Tongue (tissue), 2 donors: Measurements from ENCODE around the gene PDIA2. TPM values are rescaled to one million over a fixed set of nuclear protein-coding genes. Genes with fewer than 3 reads are reported as not detected.

ENCODE experiments used
- DNase-seq: peaks from one replicate; pipeline ENCODE4 v3.0.0-alpha.2; 2015
- total RNA-seq: library from RNA; depleted of rRNA; stranded (reverse); fragments of >200 nt; gene quantifications from one replicate; pipeline ENCODE4 v1.2.3, GENCODE V29; 2014

PDIA2 gene
- total RNA-seq, 1 donor from 2014 or later: 2.7 TPM

DNA sequence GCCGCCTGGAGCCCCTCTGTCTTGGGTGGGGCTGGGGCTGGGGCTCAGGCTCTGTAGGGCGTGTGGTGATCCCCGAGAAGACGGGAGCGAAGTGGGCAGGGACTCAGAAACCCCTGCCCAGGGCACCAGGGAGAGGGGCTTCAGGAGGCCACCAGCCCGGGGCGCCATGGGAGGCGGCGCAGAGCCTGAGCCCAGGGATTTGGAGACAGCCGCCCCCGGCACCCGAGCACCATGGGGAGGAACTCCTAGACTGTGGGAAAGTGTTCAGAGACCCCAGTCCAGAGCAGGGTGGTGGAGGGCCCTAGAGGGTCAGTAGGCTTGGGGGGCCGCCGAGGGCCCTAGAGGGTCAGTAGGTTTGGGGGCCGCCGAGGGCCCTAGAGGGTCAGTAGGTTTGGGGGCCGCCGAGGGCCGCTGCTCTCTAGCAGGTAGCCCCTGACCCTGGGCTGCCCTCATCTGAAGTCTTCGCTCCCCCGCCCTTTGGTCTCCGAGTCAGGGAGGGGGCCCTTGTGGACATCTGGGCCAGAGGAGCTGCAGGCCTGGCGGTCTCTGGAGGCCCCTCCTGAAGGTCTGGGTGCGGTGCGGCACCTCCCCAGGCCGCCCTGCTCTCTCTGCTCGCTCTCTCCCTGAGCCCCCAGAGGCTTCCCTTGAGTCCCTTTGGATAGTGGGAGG is 1.8 kb upstream of the PDIA2 start:
- no peak for DNase-seq

GRCh38 chr16:281660-282255 is 1.2 kb upstream of the PDIA2 start:
- DNase-seq: no peak

DNA sequence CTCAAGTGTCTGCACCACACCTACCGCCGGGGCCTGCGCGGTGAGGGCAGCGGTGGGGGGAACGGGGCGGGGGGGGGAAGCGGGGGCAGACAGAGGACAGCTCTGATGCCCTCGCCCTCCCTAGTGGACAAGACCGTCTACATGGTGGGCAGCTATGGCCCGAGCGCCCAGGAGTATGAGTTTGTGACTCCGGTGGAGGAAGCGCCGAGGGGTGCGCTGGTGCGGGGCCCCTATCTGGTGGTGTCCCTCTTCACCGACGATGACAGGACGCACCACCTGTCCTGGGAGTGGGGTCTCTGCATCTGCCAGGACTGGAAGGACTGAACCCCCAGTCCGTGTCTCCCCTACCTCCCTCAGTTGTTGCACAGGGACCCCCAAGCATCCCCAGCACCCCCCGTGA is 473 bp upstream of the PDIA2 start:
- DNase-seq: no peak

GRCh38 chr16:284204-285120 is 1.5 kb downstream of the PDIA2 start:
- DNase-seq: no peak

DNA sequence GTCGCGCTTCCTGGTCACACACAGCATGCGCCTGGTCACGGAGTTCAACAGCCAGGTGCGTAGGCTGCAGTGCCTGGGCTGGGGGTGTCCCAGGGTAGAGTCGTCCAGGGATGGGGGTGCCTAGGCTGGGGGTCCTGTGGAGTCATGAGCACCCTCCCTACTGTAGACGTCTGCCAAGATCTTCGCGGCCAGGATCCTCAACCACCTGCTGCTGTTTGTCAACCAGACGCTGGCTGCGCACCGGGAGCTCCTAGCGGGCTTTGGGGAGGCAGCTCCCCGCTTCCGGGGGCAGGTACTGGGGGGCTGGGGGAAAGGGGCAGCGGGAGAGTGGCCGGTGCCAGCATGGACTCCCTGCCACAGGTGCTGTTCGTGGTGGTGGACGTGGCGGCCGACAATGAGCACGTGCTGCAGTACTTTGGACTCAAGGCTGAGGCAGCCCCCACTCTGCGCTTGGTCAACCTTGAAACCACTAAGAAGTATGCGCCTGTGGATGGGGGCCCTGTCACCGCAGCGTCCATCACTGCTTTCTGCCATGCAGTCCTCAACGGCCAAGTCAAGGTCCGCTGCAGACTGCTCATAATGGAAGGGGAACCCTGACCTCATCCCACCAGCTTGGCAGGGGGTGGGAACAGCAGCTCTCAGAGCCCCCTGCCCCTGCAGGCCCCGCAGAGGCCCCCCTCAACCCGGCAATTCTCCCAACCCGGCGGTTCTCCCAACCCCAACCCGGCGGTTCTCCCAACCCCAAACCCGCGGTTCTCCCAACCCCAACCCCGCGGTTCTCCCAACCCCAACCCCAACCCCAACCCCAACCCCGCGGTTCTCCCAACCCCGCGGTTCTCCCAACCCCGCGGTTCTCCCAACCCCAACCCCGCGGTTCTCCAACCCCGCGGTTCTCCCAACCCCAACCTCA is 2.4 kb downstream of the PDIA2 start:
- no peak for DNase-seq

DNA sequence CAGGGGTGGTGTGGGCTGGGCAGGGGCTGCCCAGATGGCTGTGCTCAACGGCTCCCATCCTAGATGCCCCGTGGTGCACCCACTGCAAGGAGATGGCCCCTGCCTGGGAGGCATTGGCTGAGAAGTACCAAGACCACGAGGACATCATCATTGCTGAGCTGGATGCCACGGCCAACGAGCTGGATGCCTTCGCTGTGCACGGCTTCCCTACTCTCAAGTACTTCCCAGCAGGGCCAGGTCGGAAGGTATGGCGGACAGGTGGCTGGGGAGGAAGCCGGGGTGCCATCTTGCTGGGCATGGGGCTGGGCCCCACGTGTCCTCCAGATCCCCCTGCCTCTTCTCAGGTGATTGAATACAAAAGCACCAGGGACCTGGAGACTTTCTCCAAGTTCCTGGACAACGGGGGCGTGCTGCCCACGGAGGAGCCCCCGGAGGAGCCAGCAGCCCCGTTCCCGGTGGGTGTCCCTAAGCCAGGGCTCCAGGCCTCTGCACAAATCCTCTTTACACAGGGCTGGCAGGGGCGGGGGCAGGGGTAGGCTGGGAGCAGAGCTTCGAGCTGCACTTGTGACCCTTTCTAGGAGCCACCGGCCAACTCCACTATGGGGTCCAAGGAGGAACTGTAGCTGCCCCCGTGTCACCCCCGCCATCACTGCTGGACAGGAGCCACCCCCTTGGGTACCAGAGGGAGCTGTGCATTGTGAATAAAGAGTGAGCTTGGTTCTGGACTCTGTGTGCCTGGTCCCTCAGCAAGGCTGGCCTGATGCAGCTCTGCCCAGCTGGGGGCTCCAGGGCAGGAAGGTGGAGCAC is 3.7 kb downstream of the PDIA2 start:
- DNase-seq: no peak

GRCh38 chr16:287298-287811 is 4.4 kb downstream of the PDIA2 start:
- DNase-seq: no peak

- no peak for DNase-seq
Observed at GRCh38 chr16:287981-288920, 5.3 kb downstream of the PDIA2 start.

DNA sequence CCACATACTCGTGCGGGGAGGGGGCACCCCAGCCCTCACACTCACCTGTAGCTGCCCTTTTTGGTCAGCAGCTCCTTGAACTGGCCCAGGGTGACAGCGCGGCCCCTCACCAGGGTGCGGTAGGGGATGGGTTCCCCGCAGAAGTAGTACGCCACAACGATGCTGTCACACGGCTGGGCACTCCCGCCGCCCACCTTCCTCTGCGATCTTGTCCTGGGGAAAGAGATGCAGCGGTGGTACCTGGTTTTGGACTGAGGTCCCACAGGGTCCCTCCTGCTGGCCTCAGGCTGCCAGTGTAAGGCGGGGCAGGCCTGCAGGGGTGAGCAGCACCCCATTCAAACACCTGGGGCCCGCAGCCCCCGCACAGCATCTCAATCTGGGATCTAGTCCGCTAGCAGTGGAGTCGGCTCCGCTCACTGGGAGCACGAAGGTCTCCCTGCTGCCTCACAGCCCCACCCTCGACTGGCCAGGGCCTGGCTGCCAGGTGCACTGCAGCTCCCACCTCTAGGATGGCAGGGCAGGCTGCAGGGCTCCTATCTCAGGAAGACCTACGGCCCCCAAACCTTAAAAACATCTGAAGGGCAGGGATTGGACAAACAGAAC is 6.5 kb downstream of the PDIA2 start:
- no peak for DNase-seq

DNA sequence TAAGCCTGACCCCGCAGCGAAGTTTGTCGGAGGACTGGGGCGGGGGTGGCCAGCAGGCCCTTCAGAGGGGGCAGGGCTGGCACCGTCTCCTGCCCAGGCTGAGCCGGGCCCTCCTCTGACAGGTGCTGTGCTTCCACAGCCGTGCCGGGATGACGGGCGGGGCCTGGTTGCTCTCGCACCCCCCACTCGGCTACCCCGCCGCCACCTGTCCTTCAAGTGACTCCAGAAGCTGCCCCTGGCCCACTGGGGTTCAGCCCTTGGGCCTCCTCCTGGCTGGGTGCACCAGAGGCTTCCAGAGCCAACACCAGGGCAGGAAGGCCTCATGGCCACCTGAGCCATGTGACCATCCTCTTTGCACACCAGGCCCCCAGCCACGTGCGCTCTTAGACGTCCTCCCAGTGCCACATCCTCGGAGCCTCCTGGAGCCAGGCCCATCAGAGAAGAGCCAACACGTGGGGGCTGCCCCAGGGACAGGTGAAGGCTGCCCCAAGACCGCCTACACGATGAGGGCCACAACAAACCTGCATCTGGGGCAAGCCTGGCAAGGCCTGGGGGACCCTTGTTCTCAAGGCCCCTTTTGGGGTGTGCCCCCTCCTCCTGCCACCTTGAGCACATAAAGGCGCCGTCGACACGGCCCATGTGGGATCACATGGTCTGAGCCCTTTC is 7.2 kb downstream of the PDIA2 start:
- no peak for DNase-seq

DNA sequence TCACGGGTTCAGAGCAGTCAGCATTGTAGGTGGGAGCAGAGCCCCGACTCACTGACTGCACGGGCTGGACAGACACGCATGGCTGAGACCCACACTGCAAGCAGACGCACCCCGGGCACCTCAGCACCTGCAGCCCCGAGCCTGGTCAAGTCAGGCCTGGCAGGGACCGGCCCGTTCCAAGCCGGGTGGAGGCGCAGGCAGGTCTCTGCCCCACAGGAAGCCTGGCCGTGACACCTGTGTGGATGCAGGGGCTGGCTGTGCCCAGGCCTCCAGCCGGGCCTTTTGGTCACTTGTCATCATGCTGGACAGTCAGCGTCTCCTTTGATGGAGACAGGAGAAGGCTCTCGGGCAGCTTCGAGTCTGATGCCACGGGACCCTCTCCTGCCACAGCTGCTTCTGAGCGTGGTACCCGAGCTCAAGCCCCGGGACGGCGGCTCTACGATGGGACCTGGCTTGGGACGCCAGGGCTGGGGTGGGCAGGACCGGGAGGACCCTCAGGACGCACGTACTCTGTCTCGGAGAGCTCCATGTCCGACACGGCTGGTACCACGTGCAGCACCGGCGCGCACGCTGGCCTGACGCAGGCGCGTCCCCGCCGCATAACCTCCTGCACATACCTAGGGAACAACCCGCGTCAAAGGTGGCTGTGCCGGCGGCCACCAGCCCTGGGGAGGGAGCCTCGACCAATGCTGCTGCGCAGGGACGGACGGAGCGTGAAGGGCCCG is 7.9 kb downstream of the PDIA2 start:
- no peak for DNase-seq

GRCh38 chr16:291539-291938 is 8.6 kb downstream of the PDIA2 start:
- DNase-seq: no peak

- no peak for DNase-seq
Observed at GRCh38 chr16:293043-293775, 10.2 kb downstream of the PDIA2 start.

DNA sequence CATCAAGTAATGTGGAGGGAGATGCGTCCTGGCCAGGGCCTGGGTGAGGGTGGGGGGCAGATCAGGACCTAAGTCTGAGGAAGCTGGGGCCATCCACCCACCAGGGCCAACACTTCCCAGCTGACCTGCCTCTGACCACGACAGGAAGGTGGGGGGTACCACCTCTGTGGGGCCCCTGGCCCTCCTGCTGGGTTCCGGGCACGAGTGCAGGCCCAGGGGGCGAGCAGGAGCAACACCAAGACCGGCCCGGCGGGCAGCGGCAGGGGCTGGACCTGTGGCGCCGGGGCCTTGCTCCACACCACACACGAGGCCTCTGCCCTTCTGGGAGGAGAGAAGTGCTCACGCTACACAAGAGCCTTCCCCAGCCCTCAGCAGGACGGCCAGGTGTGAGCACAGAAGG is 13.3 kb downstream of the PDIA2 start:
- no peak for DNase-seq

- DNase-seq: no peak
Observed at GRCh38 chr16:296806-297510, 14.0 kb downstream of the PDIA2 start.

DNA sequence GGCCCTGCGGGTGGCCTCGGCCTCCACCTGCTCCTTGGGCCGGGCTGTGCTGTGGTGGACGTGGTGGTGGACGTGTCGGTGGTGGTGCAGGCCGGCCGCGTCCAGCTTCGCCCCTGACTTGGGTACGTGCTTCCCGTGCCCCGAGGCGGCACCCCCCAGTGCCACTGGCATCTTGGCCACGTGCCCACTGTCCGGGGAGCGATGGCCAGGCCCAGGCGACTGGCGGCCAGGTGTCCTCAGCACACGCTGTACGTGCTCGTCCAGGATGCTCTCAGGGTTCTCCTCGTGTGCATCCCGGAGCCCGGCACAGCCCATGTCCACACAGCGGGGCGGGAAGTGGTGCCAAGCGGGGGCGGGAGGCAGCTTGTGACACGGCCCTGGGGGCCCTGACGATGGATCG is 14.9 kb downstream of the PDIA2 start:
- DNase-seq: no peak

- DNase-seq: no peak
Observed at GRCh38 chr16:301235-301634, 18.3 kb downstream of the PDIA2 start.
